Measurements from ENCODE around the gene GNA15.
"Not testable (repeated sequence)": the region's sequence is repeated elsewhere in the genome, so short reads cannot be mapped to it uniquely, and the experiment has no call there.

Gene GNA15

GRCh38 chr19:3135961-3136683, at the start of gene GNA15:
Gene GNA15 (plus strand): TSS chr19:3136033. CDS start chr19:3136451, 418 bp downstream.
- DNase-seq = no peak

- no peak for DNase-seq
Observed at GRCh38 chr19:3087769-3088168, 48.1 kb upstream of the GNA15 start.

GRCh38 chr19:3089299-3089855, 46.5 kb upstream of the GNA15 start:
- DNase-seq = not testable (repeated sequence)

- DNase-seq = peak; percentile 51
Observed at GRCh38 chr19:3094601-3095440, 41.0 kb upstream of the GNA15 start.

GRCh38 chr19:3095441-3096191, 40.2 kb upstream of the GNA15 start:
- DNase-seq = no peak

- no peak for DNase-seq
Observed at GRCh38 chr19:3096267-3096901, 39.4 kb upstream of the GNA15 start.

- DNase-seq = no peak
Observed at GRCh38 chr19:3096902-3097326, 38.9 kb upstream of the GNA15 start.

- no peak for DNase-seq
Observed at GRCh38 chr19:3097442-3097871, 38.4 kb upstream of the GNA15 start.

- DNase-seq = no peak
Observed at GRCh38 chr19:3098141-3098514, 37.7 kb upstream of the GNA15 start.

GRCh38 chr19:3098515-3099346, 37.1 kb upstream of the GNA15 start:
- no peak for DNase-seq

- no peak for DNase-seq
Observed at GRCh38 chr19:3099347-3100145, 36.3 kb upstream of the GNA15 start.

- DNase-seq = no peak
Observed at GRCh38 chr19:3100331-3100730, 35.5 kb upstream of the GNA15 start.

- DNase-seq = no peak
Observed at GRCh38 chr19:3100747-3101730, 34.8 kb upstream of the GNA15 start.

- DNase-seq = no peak
Observed at GRCh38 chr19:3102239-3103140, 33.3 kb upstream of the GNA15 start.

GRCh38 chr19:3104708-3104983, 31.2 kb upstream of the GNA15 start:
- DNase-seq = no peak

GRCh38 chr19:3105641-3106508, 30.0 kb upstream of the GNA15 start:
- no peak for DNase-seq

GRCh38 chr19:3106509-3107141, 29.2 kb upstream of the GNA15 start:
- DNase-seq = no peak
